ENCODE measurements around the gene NRXN2.

GRCh38 chr11:64633555-64634159 lies 89.3 kb downstream of the NRXN2 start:
- TF ChIP-seq CTCF (IDR thresholded peaks at IDR 0.05; ENCODE audit: low read length) (no peak), EZH2 (IDR thresholded peaks at IDR 0.05; ENCODE audit: borderline replicate concordance, low read length) (no peak)
